Vagina (tissue), 2 donors: ENCODE results near the gene CHEK1. TPM values are rescaled to one million over a fixed set of nuclear protein-coding genes. Genes with fewer than 3 reads are reported as not detected.

Source experiments
- DNase-seq, 2 donors: peaks; one replicate each; pipeline ENCODE4 v3.0.0-alpha.2; 2017; ENCODE audit errors: extremely low spot score in 2 of 2
- H3K27ac ChIP-seq: fragments of 200-600 bp; sonication (generic); one replicate; pipeline ENCODE4 v1.5.1; 2019
- H3K27me3 ChIP-seq: fragments of 200-600 bp; sonication (generic); one replicate; pipeline ENCODE4 v1.5.1; 2019
- H3K36me3 ChIP-seq, 2 donors: fragments of 200-600 bp; sonication (generic); one replicate each; pipeline ENCODE4 v1.5.1; 2017 to 2019
- H3K4me1 ChIP-seq: fragments of 200-600 bp; sonication (generic); one replicate; pipeline ENCODE4 v1.5.1; 2019
- H3K4me3 ChIP-seq, 2 donors: fragments of 200-600 bp; sonication (generic); 1 replicate in 1 of 2; 2 replicates in 1 of 2; pipeline ENCODE4 v1.5.1; 2016 to 2019
- H3K9me3 ChIP-seq: fragments of 200-600 bp; sonication (generic); one replicate; pipeline ENCODE4 v1.5.1; 2019
- CTCF ChIP-seq, 3 experiments: fragments of 450-650 bp in 2 of 3; fragments of 200-600 bp in 1 of 3; sonication (generic) in 1 of 3; IDR thresholded peaks; one replicate each; pipeline ENCODE4 v1.5.1; 2017 to 2019; ENCODE audit warnings: antibody characterized with exemption in 3 of 3, mild to moderate bottlenecking in 2 of 3, moderate library complexity in 2 of 3
- POLR2A ChIP-seq, 2 donors: fragments of 450-650 bp; IDR thresholded peaks; one replicate each; pipeline ENCODE4 v1.6.1; 2017; ENCODE audit warnings: antibody characterized with exemption in 2 of 2, mild to moderate bottlenecking in 2 of 2, moderate library complexity in 2 of 2
- POLR2AphosphoS5 ChIP-seq, 2 donors: sonication (generic); formaldehyde crosslinking; IDR thresholded peaks; one replicate each; pipeline ENCODE4 v1.9.0; 2017; ENCODE audit warnings: antibody characterized with exemption in 2 of 2, mild to moderate bottlenecking in 2 of 2, low read depth in 1 of 2; ENCODE audit not compliant: insufficient read depth in 1 of 2
- intact Hi-C: fragments of 100-400 bp; cut with DNase I; formaldehyde crosslinking; loops from one replicate; pipeline ENCODE4 v1.15.1; 2023
- total RNA-seq: library from RNA; depleted of rRNA; stranded (reverse); fragments of >200 nt; gene quantifications from one replicate; pipeline ENCODE4 v1.2.3, GENCODE V29; 2016

The CHEK1 gene
- total RNA-seq, 1 donor from 2014 or later: 2.5 TPM

- TF ChIP-seq POLR2A (IDR thresholded peaks at IDR 0.05): peak; percentile 83 to 92
- TF ChIP-seq POLR2AphosphoS5 (IDR thresholded peaks at IDR 0.05; ENCODE audit: insufficient read depth in 1 of 2, low read depth in 1 of 2): peak; percentile 96 to 98
- TF ChIP-seq CTCF (IDR thresholded peaks at IDR 0.05): peak in 1 of 3 experiments; percentile 21
- intact Hi-C loops: no loop called here
- Histone ChIP-seq H3K27me3 (no peaks in the 10 kb centered on the region), H3K27ac (peak within 1 kb of the TSS; percentile 89), H3K9me3 (no peaks in the 10 kb centered on the region), H3K36me3 (peaks cover 0 to 8% of the 10 kb centered on the region in 2 donors), H3K4me3 (peak within 1 kb of the TSS; percentile 90 to 96), H3K4me1 (peaks cover 45% of the 10 kb centered on the region)
- DNase-seq: peak; percentile 99 to 100
Measured at GRCh38 chr11:125592305-125593113, 32.5 kb upstream of the CHEK1 start, which contains the start of gene STT3A. Gene STT3A (plus strand): TSS chr11:125592852. CDS start chr11:125595916, 3,064 bp downstream.

- intact Hi-C loops: no loop called here
- Histone ChIP-seq H3K27me3 (no peaks in the 10 kb centered on the region), H3K9me3 (no peaks in the 10 kb centered on the region), H3K36me3 (peaks cover 0 to 15% of the 10 kb centered on the region in 2 donors), H3K4me3 (peak overlapping the region; percentile 90 to 96), H3K4me1 (peaks cover 45% of the 10 kb centered on the region), H3K27ac (peak overlapping the region; percentile 81)
- DNase-seq: peak in 1 of 2 donors; percentile 87
- TF ChIP-seq POLR2AphosphoS5 (IDR thresholded peaks at IDR 0.05; ENCODE audit: insufficient read depth in 1 of 2, low read depth in 1 of 2) (no peak), CTCF (IDR thresholded peaks at IDR 0.05) (no peak), POLR2A (IDR thresholded peaks at IDR 0.05) (no peak)
Measured at GRCh38 chr11:125593114-125593820, 31.7 kb upstream of the CHEK1 start.

DNA sequence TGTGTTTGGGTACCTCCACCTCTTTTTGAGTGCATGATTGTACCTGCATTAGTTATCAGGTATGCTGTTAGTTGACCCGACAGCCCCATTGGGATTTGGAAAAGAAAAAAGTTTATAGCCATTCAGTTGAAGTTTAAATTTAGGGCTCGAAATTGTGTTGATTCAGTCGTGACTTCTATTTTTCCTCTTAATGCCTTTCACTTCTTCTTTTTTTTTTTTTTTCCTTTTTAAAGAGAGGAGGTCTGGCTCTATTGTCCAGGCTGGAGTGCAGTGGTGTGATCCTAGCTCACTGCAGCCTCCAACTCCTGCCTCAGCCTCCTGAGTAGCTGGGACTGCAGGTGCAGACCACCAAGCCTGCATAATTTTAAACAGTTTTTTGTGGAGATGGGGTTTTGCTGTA, 30.0 kb upstream of the CHEK1 start:
- Histone ChIP-seq H3K27ac (no peak overlapping the region), H3K36me3 (peaks cover 0 to 32% of the 10 kb centered on the region in 2 donors), H3K9me3 (no peaks in the 10 kb centered on the region), H3K4me1 (peaks cover 45% of the 10 kb centered on the region), H3K4me3 (no peak overlapping the region), H3K27me3 (no peaks in the 10 kb centered on the region)
- no peak for TF ChIP-seq CTCF (IDR thresholded peaks at IDR 0.05)
- no peak for TF ChIP-seq POLR2A (IDR thresholded peaks at IDR 0.05)
- TF ChIP-seq POLR2AphosphoS5 (IDR thresholded peaks at IDR 0.05; ENCODE audit: insufficient read depth in 1 of 2, low read depth in 1 of 2): no peak
- intact Hi-C loops: no loop called here
- DNase-seq: no peak

DNA sequence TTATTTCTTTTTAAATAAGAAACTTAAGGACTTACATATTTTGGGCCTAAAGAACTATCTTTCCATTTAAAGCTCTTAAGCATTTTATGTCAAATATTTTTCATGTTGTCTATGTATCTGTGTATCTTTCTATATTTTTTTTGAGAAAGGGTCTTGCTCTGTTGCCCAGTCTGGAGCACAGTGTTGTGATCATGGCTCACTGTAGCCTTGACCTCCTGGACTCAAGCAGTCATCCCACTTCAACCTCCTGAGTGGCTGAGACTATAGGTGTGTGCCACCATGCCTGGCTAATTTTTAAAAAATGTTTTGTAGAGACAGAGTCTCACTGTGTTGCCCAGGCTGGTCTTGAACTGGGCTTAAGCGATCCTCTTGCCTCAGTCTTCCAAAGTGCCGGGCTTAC, 24.3 kb upstream of the CHEK1 start:
- no peak for DNase-seq
- TF ChIP-seq POLR2AphosphoS5 (IDR thresholded peaks at IDR 0.05; ENCODE audit: insufficient read depth in 1 of 2, low read depth in 1 of 2): no peak
- no peak overlapping the region for H3K4me3 ChIP-seq
- H3K4me1 ChIP-seq: peaks cover 7% of the 10 kb centered on the region
- no peak overlapping the region for H3K27ac ChIP-seq
- intact Hi-C loops: no loop called here
- peaks cover 0 to 83% of the 10 kb centered on the region in 2 donors for H3K36me3 ChIP-seq
- H3K9me3 ChIP-seq: no peaks in the 10 kb centered on the region
- H3K27me3 ChIP-seq: no peaks in the 10 kb centered on the region

- DNase-seq: no peak
- intact Hi-C loops: no loop called here
- H3K9me3 ChIP-seq: no peaks in the 10 kb centered on the region
- H3K4me1 ChIP-seq: no peaks in the 10 kb centered on the region
- H3K4me3 ChIP-seq: no peak overlapping the region
- H3K36me3 ChIP-seq: peaks cover 0 to 93% of the 10 kb centered on the region in 2 donors
- no peak overlapping the region for H3K27ac ChIP-seq
- no peaks in the 10 kb centered on the region for H3K27me3 ChIP-seq
- TF ChIP-seq POLR2AphosphoS5 (IDR thresholded peaks at IDR 0.05; ENCODE audit: insufficient read depth in 1 of 2, low read depth in 1 of 2) (no peak), CTCF (IDR thresholded peaks at IDR 0.05) (no peak)
Measured at GRCh38 chr11:125603207-125603606, 21.8 kb upstream of the CHEK1 start.
